SU-DHL-6 (cell line): ENCODE measurements around the gene DIAPH2.
"Not testable (repeated sequence)": the region's sequence is repeated elsewhere in the genome, so short reads cannot be mapped to it uniquely, and the experiment has no call there.

Source experiments
- H2AFZ ChIP-seq: fragments of 200-600 bp; sonication (generic); 2 replicates; pipeline ENCODE4 v1.6.1; 2014; ENCODE audit warnings: low read depth, mild to moderate bottlenecking, moderate library complexity, mixed read lengths, antibody characterized with exemption, low read length; ENCODE audit not compliant: severe bottlenecking
- H3F3A ChIP-seq: fragments of 200-600 bp; shearing (Covaris generic); 2 replicates; pipeline ENCODE4 v1.6.0; 2016; ENCODE audit warnings: antibody characterized with exemption, mild to moderate bottlenecking; ENCODE audit not compliant: insufficient read depth
- H3K27ac ChIP-seq: fragments of 200-600 bp; sonication (generic); 2 replicates; pipeline ENCODE4 v1.5.1; 2016; ENCODE audit warnings: low read depth, mild to moderate bottlenecking, low read length, moderate library complexity, mixed read lengths
- H3K27me3 ChIP-seq: fragments of 200-600 bp; sonication (generic), shearing (Covaris generic); 2 replicates; pipeline ENCODE4 v1.6.0; 2014; ENCODE audit warnings: mild to moderate bottlenecking, low read length
- H3K36me3 ChIP-seq: fragments of 200-600 bp; sonication (generic); 2 replicates; pipeline ENCODE4 v1.6.1; 2014; ENCODE audit warnings: mild to moderate bottlenecking, low read length, mixed read lengths
- H3K4me2 ChIP-seq: fragments of 300-600, 200-600 bp; shearing (Covaris generic), sonication (generic); 2 replicates; pipeline ENCODE4 v1.6.0; 2014; ENCODE audit warnings: low read length, low read depth, mild to moderate bottlenecking; ENCODE audit not compliant: poor library complexity, severe bottlenecking
- H3K4me3 ChIP-seq: fragments of 200-600 bp; sonication (generic); 2 replicates; pipeline ENCODE4 v1.5.1; 2014; ENCODE audit warnings: antibody characterized with exemption, low read length, mild to moderate bottlenecking, mixed read lengths; ENCODE audit not compliant: insufficient read depth, poor library complexity, severe bottlenecking
- H3K79me2 ChIP-seq: fragments of 200-600 bp; sonication (generic); 2 replicates; pipeline ENCODE4 v1.6.1; 2014; ENCODE audit warnings: mild to moderate bottlenecking, low read length, moderate library complexity; ENCODE audit not compliant: insufficient read depth
- H3K9ac ChIP-seq: fragments of 200-600 bp; sonication (generic); 2 replicates; pipeline ENCODE4 v1.7.0; 2014; ENCODE audit warnings: mild to moderate bottlenecking, low read length
- H3K9me2 ChIP-seq: fragments of 200-600 bp; sonication (generic); replicated peaks from 2 replicates; pipeline ENCODE4 v1.6.1; 2014; ENCODE audit warnings: low read length; ENCODE audit not compliant: insufficient read depth
- H3K9me3 ChIP-seq: fragments of 200-600 bp; sonication (generic); 2 replicates; pipeline ENCODE4 v1.6.1; 2014; ENCODE audit warnings: low read length, mixed read lengths; ENCODE audit not compliant: insufficient read depth
- H4K20me1 ChIP-seq: fragments of 200-600 bp; sonication (generic); 2 replicates; pipeline ENCODE4 v1.6.1; 2014; ENCODE audit warnings: low read depth, mild to moderate bottlenecking, antibody characterized with exemption, low read length, moderate library complexity, mixed read lengths
- EZH2phosphoT487 ChIP-seq: fragments of 200-600 bp; sonication (generic), shearing (Covaris generic); conservative IDR thresholded peaks from 2 replicates; pipeline ENCODE4 v1.6.1; 2018; ENCODE audit warnings: mild to moderate bottlenecking, antibody characterized with exemption, low read length, moderate library complexity, mixed read lengths
- TF ChIP-seq, protein P1 (sequence below): fragments of 200-600 bp; sonication (generic); IDR thresholded peaks from one replicate; pipeline ENCODE4 v1.5.1; 2017; ENCODE audit warnings: antibody characterized with exemption, mild to moderate bottlenecking, low read length, moderate library complexity; ENCODE audit not compliant: insufficient read depth, poor library complexity, severe bottlenecking

DIAPH2 gene

DNA sequence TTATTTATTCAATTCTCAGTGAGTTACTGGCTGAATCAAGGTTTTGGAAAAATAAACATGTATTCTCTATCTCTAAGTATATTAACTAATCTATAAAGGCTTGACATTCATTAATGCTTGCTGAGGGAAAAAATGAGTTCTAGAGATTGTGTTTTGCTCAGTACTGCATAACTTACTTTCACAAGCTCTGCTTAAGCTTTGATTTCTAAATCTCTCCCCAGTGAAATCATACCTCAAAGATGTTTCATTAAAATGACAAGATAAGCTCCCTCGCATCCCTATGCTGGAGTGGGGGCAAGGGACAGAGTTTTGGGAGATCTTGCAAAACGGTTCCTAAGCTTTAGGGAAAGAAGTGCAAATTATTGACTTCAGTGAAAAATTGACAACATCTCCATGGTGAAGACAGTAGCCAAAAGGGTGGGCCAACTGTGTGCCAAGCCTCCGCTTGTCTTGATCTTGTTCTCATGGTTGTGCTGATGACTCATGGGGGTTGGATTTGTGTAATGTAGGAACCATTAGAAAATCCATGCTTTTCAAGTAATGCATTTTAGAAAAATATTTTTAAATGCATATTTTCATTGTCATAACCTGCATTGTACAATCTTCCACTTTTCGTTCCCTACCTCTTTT lies 720.5 kb downstream of the DIAPH2 start:
- no peak overlapping the region for H3K27ac ChIP-seq
- no peaks in the 10 kb centered on the region for H3K9me3 ChIP-seq
- no peaks in the 10 kb centered on the region for H4K20me1 ChIP-seq
- H3K9ac ChIP-seq, result no peak overlapping the region
- no peak overlapping the region for H2AFZ ChIP-seq
- H3K36me3 ChIP-seq, result no peaks in the 10 kb centered on the region
- no peaks in the 10 kb centered on the region for H3K27me3 ChIP-seq
- H3K4me3 ChIP-seq, result no peak overlapping the region
- H3K79me2 ChIP-seq, result no peaks in the 10 kb centered on the region
- no peaks in the 10 kb centered on the region for H3F3A ChIP-seq
- no peaks in the 10 kb centered on the region for H3K9me2 ChIP-seq
- TF ChIP-seq EZH2phosphoT487, result no peak
- TF ChIP-seq, protein P1, sequence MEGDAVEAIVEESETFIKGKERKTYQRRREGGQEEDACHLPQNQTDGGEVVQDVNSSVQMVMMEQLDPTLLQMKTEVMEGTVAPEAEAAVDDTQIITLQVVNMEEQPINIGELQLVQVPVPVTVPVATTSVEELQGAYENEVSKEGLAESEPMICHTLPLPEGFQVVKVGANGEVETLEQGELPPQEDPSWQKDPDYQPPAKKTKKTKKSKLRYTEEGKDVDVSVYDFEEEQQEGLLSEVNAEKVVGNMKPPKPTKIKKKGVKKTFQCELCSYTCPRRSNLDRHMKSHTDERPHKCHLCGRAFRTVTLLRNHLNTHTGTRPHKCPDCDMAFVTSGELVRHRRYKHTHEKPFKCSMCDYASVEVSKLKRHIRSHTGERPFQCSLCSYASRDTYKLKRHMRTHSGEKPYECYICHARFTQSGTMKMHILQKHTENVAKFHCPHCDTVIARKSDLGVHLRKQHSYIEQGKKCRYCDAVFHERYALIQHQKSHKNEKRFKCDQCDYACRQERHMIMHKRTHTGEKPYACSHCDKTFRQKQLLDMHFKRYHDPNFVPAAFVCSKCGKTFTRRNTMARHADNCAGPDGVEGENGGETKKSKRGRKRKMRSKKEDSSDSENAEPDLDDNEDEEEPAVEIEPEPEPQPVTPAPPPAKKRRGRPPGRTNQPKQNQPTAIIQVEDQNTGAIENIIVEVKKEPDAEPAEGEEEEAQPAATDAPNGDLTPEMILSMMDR, result no peak
- H3K4me2 ChIP-seq, result no peak overlapping the region

DNA sequence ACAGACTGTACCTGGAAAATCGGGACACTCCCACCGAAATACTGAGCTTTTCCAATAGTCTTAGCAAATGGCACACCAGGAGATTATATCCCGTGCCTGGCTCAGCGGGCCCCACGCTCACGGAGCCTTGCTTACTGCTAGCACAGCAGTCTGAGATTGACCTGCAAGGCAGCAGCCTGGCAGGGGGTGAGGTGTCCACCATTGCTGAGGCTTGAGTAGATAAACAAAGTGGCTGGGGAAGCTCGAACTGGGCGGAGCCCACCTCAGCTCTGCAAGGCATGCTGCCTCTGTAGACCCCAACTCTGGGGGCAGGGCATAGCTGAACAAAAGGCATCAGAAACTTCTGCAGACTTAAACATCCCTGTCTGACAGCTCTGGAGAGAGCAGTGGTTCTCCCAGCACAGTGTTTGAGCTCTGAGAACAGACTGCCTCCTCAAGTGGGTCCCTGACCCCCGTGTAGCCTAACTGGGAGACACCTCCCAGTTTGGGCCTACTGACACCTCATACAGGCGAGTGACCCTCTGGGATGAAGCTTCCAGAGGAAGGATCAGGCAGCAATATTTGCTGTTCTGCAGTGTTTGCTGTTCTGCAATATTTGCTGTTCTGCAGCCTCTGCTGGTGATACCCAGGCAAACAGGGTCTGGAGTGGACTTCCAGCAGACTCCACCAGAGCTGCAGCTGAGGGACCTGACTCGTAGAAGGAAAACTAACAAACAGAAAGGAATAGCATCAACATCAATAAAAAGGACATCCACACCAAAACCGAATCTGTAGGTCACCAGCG lies 725.2 kb downstream of the DIAPH2 start:
- H3K4me2 ChIP-seq, H3K9me3 ChIP-seq, H4K20me1 ChIP-seq, H3K36me3 ChIP-seq, H2AFZ ChIP-seq, H3K9me2 ChIP-seq, H3K4me3 ChIP-seq, H3K9ac ChIP-seq, H3K27ac ChIP-seq, H3F3A ChIP-seq, H3K79me2 ChIP-seq, H3K27me3 ChIP-seq: not testable (repeated sequence)

DNA sequence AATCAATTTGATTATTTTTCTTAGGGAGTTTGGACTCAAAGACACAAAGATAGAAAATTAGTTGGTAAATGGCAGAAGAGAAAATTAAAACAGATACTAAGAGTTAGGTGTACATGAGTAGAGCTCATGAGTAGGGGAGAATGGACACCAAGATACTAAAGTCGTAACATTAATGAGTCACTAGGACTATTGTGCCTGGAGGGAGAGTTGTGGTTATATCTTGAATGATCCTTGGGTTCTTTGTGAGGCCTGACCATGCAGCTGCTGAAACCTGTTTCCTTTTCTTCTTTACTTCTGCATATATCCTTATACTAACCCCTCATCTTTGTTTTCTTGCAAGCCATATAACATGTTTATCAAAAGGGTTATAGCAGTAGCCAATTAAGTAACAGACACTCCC lies 731.8 kb downstream of the DIAPH2 start:
- no peaks in the 10 kb centered on the region for H3K36me3 ChIP-seq
- no peak overlapping the region for H3K27ac ChIP-seq
- H3K79me2 ChIP-seq, result no peaks in the 10 kb centered on the region
- no peaks in the 10 kb centered on the region for H3K9me2 ChIP-seq
- no peak overlapping the region for H3K4me2 ChIP-seq
- no peaks in the 10 kb centered on the region for H3K27me3 ChIP-seq
- H4K20me1 ChIP-seq, result no peaks in the 10 kb centered on the region
- no peak overlapping the region for H3K4me3 ChIP-seq
- H2AFZ ChIP-seq, result no peak overlapping the region
- no peak overlapping the region for H3K9ac ChIP-seq
- H3K9me3 ChIP-seq, result no peaks in the 10 kb centered on the region
- no peak for TF ChIP-seq EZH2phosphoT487
- TF ChIP-seq, protein P1, result no peak
- no peaks in the 10 kb centered on the region for H3F3A ChIP-seq

- H3K9me3 ChIP-seq, result no peaks in the 10 kb centered on the region
Measured at GRCh38 chrX:97429101-97429500, 744.5 kb downstream of the DIAPH2 start.

More at GRCh38 chrX:97429101-97429500, 744.5 kb downstream of the DIAPH2 start:
- Histone ChIP-seq H3K36me3 (no peaks in the 10 kb centered on the region), H3K4me3 (no peak overlapping the region), H3K27ac (no peak overlapping the region), H3K4me2 (no peak overlapping the region), H3K27me3 (no peaks in the 10 kb centered on the region), H2AFZ (no peak overlapping the region), H3K79me2 (no peaks in the 10 kb centered on the region), H4K20me1 (no peaks in the 10 kb centered on the region), H3F3A (no peaks in the 10 kb centered on the region), H3K9ac (no peak overlapping the region), H3K9me2 (no peaks in the 10 kb centered on the region)
- no peak for TF ChIP-seq EZH2phosphoT487
